ENCODE data around the gene JMY.

JMY gene

GRCh38 chr5:79255786-79256557 lies 20.0 kb downstream of the JMY start:
- FAIRE-seq (no peak), DNase-seq (ENCODE audit: insufficient read length, low spot score) (no peak)
- no peak for TF ChIP-seq POLR2A (IDR thresholded peaks at IDR 0.05; ENCODE audit: low read depth, low read length)

GRCh38 chr5:79256563-79256962 lies 20.6 kb downstream of the JMY start:
- TF ChIP-seq POLR2A (IDR thresholded peaks at IDR 0.05; ENCODE audit: low read depth, low read length), result no peak

GRCh38 chr5:79257314-79257713 lies 21.4 kb downstream of the JMY start:
- TF ChIP-seq POLR2A (IDR thresholded peaks at IDR 0.05; ENCODE audit: low read depth, low read length), result no peak
- FAIRE-seq (no peak), DNase-seq (ENCODE audit: insufficient read length, low spot score) (no peak)

More at GRCh38 chr5:79256563-79256962, 20.6 kb downstream of the JMY start:
- FAIRE-seq (no peak), DNase-seq (ENCODE audit: insufficient read length, low spot score) (no peak)

- TF ChIP-seq POLR2A (IDR thresholded peaks at IDR 0.05; ENCODE audit: low read depth, low read length), result no peak
- FAIRE-seq (no peak), DNase-seq (ENCODE audit: insufficient read length, low spot score) (no peak)
Observed at GRCh38 chr5:79258801-79259200, 22.9 kb downstream of the JMY start.

- no peak for DNase-seq (ENCODE audit: insufficient read length, low spot score)
- FAIRE-seq, result no peak
- no peak for TF ChIP-seq POLR2A (IDR thresholded peaks at IDR 0.05; ENCODE audit: low read depth, low read length)
Observed at GRCh38 chr5:79259383-79259782, 23.5 kb downstream of the JMY start.

GRCh38 chr5:79259810-79260209 lies 23.9 kb downstream of the JMY start:
- TF ChIP-seq POLR2A (IDR thresholded peaks at IDR 0.05; ENCODE audit: low read depth, low read length), result no peak
- no peak for FAIRE-seq
- no peak for DNase-seq (ENCODE audit: insufficient read length, low spot score)

- DNase-seq (ENCODE audit: insufficient read length, low spot score) (no peak), FAIRE-seq (no peak)
- no peak for TF ChIP-seq POLR2A (IDR thresholded peaks at IDR 0.05; ENCODE audit: low read depth, low read length)
Observed at GRCh38 chr5:79261897-79262296, 26.0 kb downstream of the JMY start.

- DNase-seq (ENCODE audit: insufficient read length, low spot score), result no peak
- no peak for TF ChIP-seq POLR2A (IDR thresholded peaks at IDR 0.05; ENCODE audit: low read depth, low read length)
- FAIRE-seq, result no peak
Observed at GRCh38 chr5:79263290-79263689, 27.4 kb downstream of the JMY start.

GRCh38 chr5:79267180-79267579 lies 31.2 kb downstream of the JMY start:
- TF ChIP-seq POLR2A (IDR thresholded peaks at IDR 0.05; ENCODE audit: low read depth, low read length), result no peak
- no peak for DNase-seq (ENCODE audit: insufficient read length, low spot score)
- no peak for FAIRE-seq

- no peak for TF ChIP-seq POLR2A (IDR thresholded peaks at IDR 0.05; ENCODE audit: low read depth, low read length)
- no peak for FAIRE-seq
- no peak for DNase-seq (ENCODE audit: insufficient read length, low spot score)
Observed at GRCh38 chr5:79269733-79270166, 33.8 kb downstream of the JMY start.

GRCh38 chr5:79273341-79273740 lies 37.4 kb downstream of the JMY start:
- DNase-seq (ENCODE audit: insufficient read length, low spot score), result no peak
- FAIRE-seq, result no peak
- TF ChIP-seq POLR2A (IDR thresholded peaks at IDR 0.05; ENCODE audit: low read depth, low read length), result no peak

- DNase-seq (ENCODE audit: insufficient read length, low spot score) (no peak), FAIRE-seq (no peak)
- no peak for TF ChIP-seq POLR2A (IDR thresholded peaks at IDR 0.05; ENCODE audit: low read depth, low read length)
Observed at GRCh38 chr5:79284846-79285245, 48.9 kb downstream of the JMY start.

GRCh38 chr5:79285285-79285684 lies 49.4 kb downstream of the JMY start:
- no peak for TF ChIP-seq POLR2A (IDR thresholded peaks at IDR 0.05; ENCODE audit: low read depth, low read length)
- FAIRE-seq (no peak), DNase-seq (ENCODE audit: insufficient read length, low spot score) (no peak)

GRCh38 chr5:79285833-79286232 lies 49.9 kb downstream of the JMY start:
- DNase-seq (ENCODE audit: insufficient read length, low spot score) (no peak), FAIRE-seq (no peak)
- no peak for TF ChIP-seq POLR2A (IDR thresholded peaks at IDR 0.05; ENCODE audit: low read depth, low read length)

GRCh38 chr5:79287380-79287779 lies 51.4 kb downstream of the JMY start:
- no peak for DNase-seq (ENCODE audit: insufficient read length, low spot score)
- no peak for TF ChIP-seq POLR2A (IDR thresholded peaks at IDR 0.05; ENCODE audit: low read depth, low read length)
- no peak for FAIRE-seq

Data from H54 (cell line).